ENCODE results near the gene TMOD1. TPM values are rescaled to one million over a fixed set of nuclear protein-coding genes. Genes with fewer than 3 reads are reported as not detected.

The TMOD1 gene
- total and polyA plus RNA-seq, 2 of the 13 experiments (the other 11 are each of a cell fraction or from before 2014, with no cell fraction given): 0.04 to 0.07 TPM

- TF ChIP-seq POLR2G (IDR thresholded peaks at IDR 0.05; ENCODE audit: low read depth, low read length) (no peak), ZNF441 (CRISPR knock-in tag; IDR thresholded peaks at IDR 0.05; ENCODE audit: borderline replicate concordance) (0 out of 2 replicates have a peak, but pooled peaks have one; percentile 13), PCBP1 (IDR thresholded peaks at IDR 0.05; ENCODE audit: borderline replicate concordance, low read depth, low read length) (no peak), ZNF589 (CRISPR knock-in tag; conservative IDR thresholded peaks at IDR 0.05) (no peak), SATB2 (CRISPR knock-in tag; IDR thresholded peaks at IDR 0.05) (no peak), YY1 (IDR thresholded peaks at IDR 0.05; ENCODE audit: insufficient read depth, insufficient replicate concordance, low read depth, low read length) (no peak), ARNT2 (CRISPR knock-in tag; IDR thresholded peaks at IDR 0.05; ENCODE audit: low read depth) (no peak), PRDM4 (CRISPR knock-in tag; IDR thresholded peaks at IDR 0.05; ENCODE audit: borderline replicate concordance) (no peak), MED8 (CRISPR knock-in tag; IDR thresholded peaks at IDR 0.05; ENCODE audit: insufficient replicate concordance) (no peak), ZBTB8A (CRISPR knock-in tag; IDR thresholded peaks at IDR 0.05; ENCODE audit: borderline replicate concordance, low read depth) (no peak), MAF1 (CRISPR knock-in tag; IDR thresholded peaks at IDR 0.05; ENCODE audit: borderline replicate concordance) (no peak), ZNF33A (CRISPR knock-in tag; IDR thresholded peaks at IDR 0.05; ENCODE audit: borderline replicate concordance) (no peak), SMARCC2 (IDR thresholded peaks at IDR 0.05) (no peak), ZSCAN9 (CRISPR knock-in tag; IDR thresholded peaks at IDR 0.05; ENCODE audit: borderline replicate concordance) (no peak), ZFP36L2 (CRISPR knock-in tag; IDR thresholded peaks at IDR 0.05) (no peak), ZNF780A (CRISPR knock-in tag; IDR thresholded peaks at IDR 0.05) (no peak), STAG1 (CRISPR knock-in tag; IDR thresholded peaks at IDR 0.05) (no peak), ZNF761 (CRISPR knock-in tag; conservative IDR thresholded peaks at IDR 0.05) (no peak), GATAD2A (CRISPR knock-in tag; IDR thresholded peaks at IDR 0.05) (no peak), ISL2 (CRISPR knock-in tag; IDR thresholded peaks at IDR 0.05) (no peak), PHF8 (CRISPR knock-in tag; IDR thresholded peaks at IDR 0.05) (no peak), MEF2D (CRISPR knock-in tag; IDR thresholded peaks at IDR 0.05) (no peak), MEIS2 (CRISPR knock-in tag; IDR thresholded peaks at IDR 0.05) (no peak), GTF2F1 (IDR thresholded peaks at IDR 0.05; ENCODE audit: low read length) (no peak), SRF (IDR thresholded peaks at IDR 0.05; ENCODE audit: low read depth, low read length) (no peak), ZSCAN31 (CRISPR knock-in tag; IDR thresholded peaks at IDR 0.05; ENCODE audit: low read depth) (no peak), MAFF (IDR thresholded peaks at IDR 0.05; ENCODE audit: low read depth, low read length) (no peak), NRL (CRISPR knock-in tag; IDR thresholded peaks at IDR 0.05; ENCODE audit: borderline replicate concordance) (no peak)
- TF ChIP-seq, protein P1, sequence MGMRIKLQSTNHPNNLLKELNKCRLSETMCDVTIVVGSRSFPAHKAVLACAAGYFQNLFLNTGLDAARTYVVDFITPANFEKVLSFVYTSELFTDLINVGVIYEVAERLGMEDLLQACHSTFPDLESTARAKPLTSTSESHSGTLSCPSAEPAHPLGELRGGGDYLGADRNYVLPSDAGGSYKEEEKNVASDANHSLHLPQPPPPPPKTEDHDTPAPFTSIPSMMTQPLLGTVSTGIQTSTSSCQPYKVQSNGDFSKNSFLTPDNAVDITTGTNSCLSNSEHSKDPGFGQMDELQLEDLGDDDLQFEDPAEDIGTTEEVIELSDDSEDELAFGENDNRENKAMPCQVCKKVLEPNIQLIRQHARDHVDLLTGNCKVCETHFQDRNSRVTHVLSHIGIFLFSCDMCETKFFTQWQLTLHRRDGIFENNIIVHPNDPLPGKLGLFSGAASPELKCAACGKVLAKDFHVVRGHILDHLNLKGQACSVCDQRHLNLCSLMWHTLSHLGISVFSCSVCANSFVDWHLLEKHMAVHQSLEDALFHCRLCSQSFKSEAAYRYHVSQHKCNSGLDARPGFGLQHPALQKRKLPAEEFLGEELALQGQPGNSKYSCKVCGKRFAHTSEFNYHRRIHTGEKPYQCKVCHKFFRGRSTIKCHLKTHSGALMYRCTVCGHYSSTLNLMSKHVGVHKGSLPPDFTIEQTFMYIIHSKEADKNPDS (CRISPR knock-in tag; IDR thresholded peaks at IDR 0.05): no peak
Measured at GRCh38 chr9:97633859-97634490, 132.5 kb downstream of the TMOD1 start (continued).
